ENCODE measurements around the gene DYNC1LI1.

DYNC1LI1 gene

DNA sequence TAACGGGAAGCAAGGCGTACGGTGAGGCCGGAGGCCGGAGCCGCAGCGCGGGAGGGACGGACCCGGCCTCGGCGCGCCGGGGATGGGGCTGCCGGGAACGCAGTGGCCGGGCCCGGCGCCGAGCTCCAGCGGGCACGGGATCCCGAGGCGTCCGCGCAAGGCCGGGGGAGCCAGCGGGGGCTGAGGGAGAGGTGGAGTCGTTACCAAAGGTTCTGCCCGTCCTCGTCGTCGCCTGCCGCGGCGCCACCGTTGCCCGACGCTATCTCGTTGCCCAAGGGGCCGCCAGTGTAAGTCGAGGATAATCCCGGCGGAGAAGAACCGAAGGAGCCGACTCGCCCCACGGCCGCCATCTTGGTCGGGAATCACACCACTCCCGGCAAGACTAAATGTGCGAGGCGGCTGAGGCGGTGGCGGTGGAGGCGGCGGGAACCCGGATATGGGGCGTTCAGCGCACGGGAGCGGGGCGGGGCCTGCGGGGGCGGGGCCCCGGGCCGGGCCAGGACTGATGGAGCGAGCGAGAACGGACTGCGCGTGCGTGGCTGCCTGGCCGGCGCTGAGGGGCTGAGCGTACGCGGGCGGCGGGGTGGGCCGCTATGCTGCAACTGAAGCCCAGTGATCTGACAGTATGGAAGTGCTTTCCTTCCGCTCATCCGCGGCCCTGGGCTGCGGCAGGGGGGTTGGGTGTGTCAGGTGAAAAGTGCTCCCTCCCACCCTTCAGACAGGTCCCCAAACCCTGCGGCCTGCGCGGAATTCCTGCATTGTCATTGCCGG lies at the start of gene DYNC1LI1:
Gene DYNC1LI1, minus strand, starts transcription at position 438 of the 771 bp plus-strand sequence. Its CDS starts 88 bp downstream, at position 350.
- DNase-seq: peak; percentile 95

GRCh38 chr3:32619395-32619794 lies 48.7 kb upstream of the DYNC1LI1 start:
- DNase-seq: no peak

- no peak for DNase-seq
These were observed 45.8 kb upstream of the DYNC1LI1 start for GRCh38 chr3:32616267-32616962.

DNA sequence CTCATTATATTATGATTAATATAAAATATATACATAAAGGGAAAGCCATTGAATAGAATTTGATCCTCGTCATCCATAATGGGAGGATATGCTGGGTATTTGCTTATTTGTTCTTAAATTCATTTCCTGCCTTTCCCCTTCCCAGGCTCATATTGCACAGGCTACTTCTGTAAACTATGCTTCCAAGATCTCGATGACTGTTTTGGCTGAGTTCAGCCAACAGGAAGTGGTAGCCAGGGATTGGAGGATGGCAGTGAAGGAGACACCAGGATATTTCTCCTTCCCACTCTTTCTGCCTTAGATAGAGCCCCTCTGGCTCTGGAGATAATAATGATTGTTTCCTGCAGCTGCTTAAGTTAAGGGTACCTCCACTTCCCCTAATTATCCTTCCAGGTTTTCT lies 44.3 kb upstream of the DYNC1LI1 start:
- DNase-seq: no peak

DNA sequence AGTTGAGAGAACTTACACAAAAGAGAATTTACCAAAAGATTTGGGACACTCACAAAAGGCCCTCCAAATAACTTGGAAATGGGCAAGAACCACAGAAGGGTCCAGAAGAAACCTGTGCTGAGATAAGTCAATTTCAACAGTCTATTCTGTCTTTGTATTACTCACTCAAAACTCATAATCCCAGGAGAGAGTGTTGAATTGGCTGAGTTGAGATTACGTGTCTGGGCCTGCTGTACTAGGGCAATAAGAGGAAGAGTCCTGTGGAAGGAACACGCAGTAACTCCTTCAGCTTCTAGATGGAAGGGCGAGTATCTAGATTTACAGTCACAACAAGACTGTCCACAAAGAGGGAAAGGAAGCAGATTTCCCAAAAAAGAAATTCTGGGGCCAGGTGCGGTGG lies 42.5 kb upstream of the DYNC1LI1 start:
- no peak for DNase-seq

DNA sequence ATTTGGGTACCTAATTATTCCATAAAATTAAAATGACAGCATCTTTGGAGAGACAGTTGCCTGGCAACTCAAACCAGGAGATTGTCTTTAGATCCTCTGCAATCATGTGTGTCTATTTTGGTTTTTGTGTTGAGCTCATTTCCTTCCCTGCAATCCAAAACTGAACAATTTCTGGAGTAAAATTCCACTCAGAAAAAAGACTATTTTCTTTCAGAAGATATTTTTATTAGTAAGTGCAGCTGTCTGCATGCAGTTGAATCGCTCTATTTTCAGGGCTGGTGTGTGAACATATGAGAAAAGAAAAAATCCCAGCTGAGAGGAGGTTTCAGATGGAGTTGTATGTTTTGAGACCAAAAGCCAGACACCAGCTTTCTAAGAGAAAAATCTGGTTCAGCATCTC lies 41.9 kb upstream of the DYNC1LI1 start:
- no peak for DNase-seq

- DNase-seq: no peak
These were observed 36.9 kb upstream of the DYNC1LI1 start for GRCh38 chr3:32607522-32607921.

- no peak for DNase-seq
These were observed 36.3 kb upstream of the DYNC1LI1 start for GRCh38 chr3:32606960-32607359.

- no peak for DNase-seq
These were observed 35.6 kb upstream of the DYNC1LI1 start for GRCh38 chr3:32606277-32606676.

- DNase-seq: no peak
These were observed 32.4 kb upstream of the DYNC1LI1 start for GRCh38 chr3:32603064-32603463.

GRCh38 chr3:32602206-32602605 lies 31.5 kb upstream of the DYNC1LI1 start:
- DNase-seq: no peak

- DNase-seq: no peak
These were observed 31.1 kb upstream of the DYNC1LI1 start for GRCh38 chr3:32601722-32602121.

- no peak for DNase-seq
These were observed 27.0 kb upstream of the DYNC1LI1 start for GRCh38 chr3:32597656-32598055.

DNA sequence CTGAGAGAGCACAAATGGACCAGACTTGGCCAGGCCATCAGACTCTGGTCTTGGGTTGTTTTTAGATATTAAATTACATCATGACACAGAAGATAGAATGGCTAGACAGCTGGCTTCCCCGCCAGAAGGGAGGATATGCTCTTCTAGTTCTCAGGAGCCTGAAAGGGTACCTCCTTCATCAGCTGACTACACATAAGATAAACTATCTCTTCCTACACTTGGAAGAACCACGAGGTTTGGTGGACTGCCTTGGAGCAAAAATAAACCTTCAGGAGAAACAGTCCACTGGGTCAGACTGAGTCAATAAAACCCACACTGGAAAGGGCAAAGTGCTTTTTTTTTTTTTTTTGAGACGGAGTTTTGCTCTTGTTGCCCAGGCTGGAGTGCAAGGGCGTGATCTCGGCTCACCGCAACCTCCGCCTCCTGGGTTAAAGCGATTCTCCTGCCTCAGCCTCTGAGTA lies 26.3 kb upstream of the DYNC1LI1 start:
- no peak for DNase-seq

DNA sequence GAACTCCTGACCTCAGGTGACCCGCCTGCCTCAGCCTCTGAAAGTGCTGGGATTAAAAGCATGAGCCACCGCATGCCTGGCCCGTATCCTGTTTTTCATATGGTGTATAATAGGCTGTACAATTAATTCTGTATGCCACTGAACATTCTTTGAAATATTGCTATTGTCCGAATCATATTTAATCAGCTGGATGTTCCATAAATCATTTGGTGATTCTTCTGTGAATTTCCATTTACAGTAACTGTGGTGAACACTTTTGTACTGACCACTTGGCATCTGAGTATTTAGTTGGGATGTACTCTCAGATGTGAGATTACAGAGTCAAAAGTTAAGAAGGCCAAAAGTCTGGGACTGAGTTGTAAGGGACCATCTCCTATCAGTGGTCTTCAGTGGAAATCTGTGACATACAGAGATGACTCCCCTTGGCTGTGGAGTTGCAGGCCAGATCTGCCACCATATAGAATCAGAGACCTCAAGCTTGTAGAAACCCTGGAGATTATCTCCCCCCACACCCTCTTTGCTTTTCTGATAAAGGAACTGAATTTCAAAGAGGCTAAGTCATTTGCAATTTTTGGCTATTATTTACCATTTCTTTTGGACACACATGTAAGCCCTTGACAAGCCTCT lies 25.7 kb upstream of the DYNC1LI1 start:
- DNase-seq: no peak

- no peak for DNase-seq
These were observed 24.7 kb upstream of the DYNC1LI1 start for GRCh38 chr3:32595323-32595722.

GRCh38 chr3:32593903-32594525 lies 23.4 kb upstream of the DYNC1LI1 start:
- DNase-seq: no peak

- no peak for DNase-seq
These were observed 22.2 kb upstream of the DYNC1LI1 start for GRCh38 chr3:32592696-32593353.

- DNase-seq: no peak
These were observed 21.4 kb upstream of the DYNC1LI1 start for GRCh38 chr3:32592011-32592410.

DNA sequence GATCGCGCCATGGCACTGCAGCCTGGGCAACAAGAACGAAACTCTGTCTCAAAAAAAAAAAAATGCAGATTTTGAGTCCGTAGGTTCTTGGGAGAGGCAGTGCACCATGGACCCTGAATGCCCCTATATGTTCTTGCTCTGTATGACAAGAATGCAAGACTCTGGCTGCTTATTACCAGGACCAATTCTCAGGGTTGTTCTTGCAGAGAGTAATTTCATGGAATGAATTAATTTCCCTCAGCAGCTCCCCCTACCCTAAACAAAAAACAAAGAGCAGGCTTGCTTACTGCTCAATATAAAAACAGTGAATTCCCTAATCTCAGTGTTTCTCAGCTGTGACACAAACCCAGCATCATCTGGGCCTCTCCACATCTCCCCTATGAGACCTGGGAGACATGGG lies 20.5 kb upstream of the DYNC1LI1 start:
- DNase-seq: no peak

DNA sequence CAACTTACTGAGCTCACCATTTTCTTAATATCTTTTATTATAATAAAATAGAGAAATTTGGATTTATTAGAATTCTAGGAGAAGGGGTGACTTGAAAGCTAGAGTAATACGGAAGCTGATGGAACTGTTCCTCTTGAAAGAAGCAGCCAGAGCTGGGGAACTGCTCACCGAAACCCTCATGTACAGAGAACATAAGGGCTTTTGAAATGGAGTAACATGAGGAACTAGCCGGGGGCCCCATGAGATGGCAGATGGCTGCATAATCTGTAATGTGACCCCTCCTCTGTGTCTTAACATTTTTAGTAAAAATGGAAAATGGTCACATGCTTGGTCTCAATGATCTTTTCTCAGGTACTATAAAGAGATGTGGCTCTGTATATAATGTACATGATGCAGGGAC lies 15.7 kb upstream of the DYNC1LI1 start:
- DNase-seq: no peak

- no peak for DNase-seq
These were observed 14.0 kb upstream of the DYNC1LI1 start for GRCh38 chr3:32584660-32585059.

- DNase-seq: no peak
These were observed 13.1 kb upstream of the DYNC1LI1 start for GRCh38 chr3:32583708-32584107.
